Stimulated activated CD8-positive, alpha-beta memory T cell treated with anti-CD3 and anti-CD28 coated beads, Interleukin-7, amount 100 ng/mL, for 24 hours (primary cell): ENCODE data around the gene WNT9A.
"Not testable (repeated sequence)": the region's sequence is repeated elsewhere in the genome, so short reads cannot be mapped to it uniquely, and the experiment has no call there.

Experiments used
- DNase-seq: peaks from one replicate; pipeline ENCODE4 v3.0.0-alpha.2; 2020; ENCODE audit warnings: low read depth

The WNT9A gene

GRCh38 chr1:227910511-227911153, 37.1 kb downstream of the WNT9A start:
- DNase-seq: no peak

- DNase-seq: not testable (repeated sequence)
These were observed 37.8 kb downstream of the WNT9A start for GRCh38 chr1:227909923-227910328.

- DNase-seq: no peak
These were observed 38.5 kb downstream of the WNT9A start for GRCh38 chr1:227909188-227909587.

- no peak for DNase-seq
These were observed 39.4 kb downstream of the WNT9A start for GRCh38 chr1:227908359-227908758.

GRCh38 chr1:227907439-227908015, 40.2 kb downstream of the WNT9A start:
- DNase-seq: no peak

- no peak for DNase-seq
These were observed 41.1 kb downstream of the WNT9A start for GRCh38 chr1:227906550-227907071.

- no peak for DNase-seq
These were observed 41.9 kb downstream of the WNT9A start for GRCh38 chr1:227905573-227906487.

- no peak for DNase-seq
These were observed 43.0 kb downstream of the WNT9A start for GRCh38 chr1:227904541-227905335.

GRCh38 chr1:227903614-227904501, 43.9 kb downstream of the WNT9A start:
- DNase-seq: no peak

GRCh38 chr1:227903061-227903521, 44.6 kb downstream of the WNT9A start:
- DNase-seq: no peak

- DNase-seq: no peak
These were observed 45.1 kb downstream of the WNT9A start for GRCh38 chr1:227902641-227902990.

- DNase-seq: no peak
These were observed 45.7 kb downstream of the WNT9A start for GRCh38 chr1:227901906-227902640.

- no peak for DNase-seq
These were observed 46.4 kb downstream of the WNT9A start for GRCh38 chr1:227901239-227901905.

GRCh38 chr1:227900571-227901051, 47.1 kb downstream of the WNT9A start:
- DNase-seq: no peak

- DNase-seq: no peak
These were observed 47.8 kb downstream of the WNT9A start for GRCh38 chr1:227899820-227900449.

GRCh38 chr1:227899141-227899819, 48.5 kb downstream of the WNT9A start:
- DNase-seq: no peak

GRCh38 chr1:227898502-227899140, 49.1 kb downstream of the WNT9A start:
- no peak for DNase-seq
